H9 (cell line): ENCODE measurements around the gene CFAP46. TPM values are rescaled to one million over a fixed set of nuclear protein-coding genes. Genes with fewer than 3 reads are reported as not detected.

Source experiments
- DNase-seq: peaks from one replicate; pipeline ENCODE4 v3.0.0-alpha.2; 2017
- H2AFZ ChIP-seq: one replicate; pipeline ENCODE4 v1.6.1; 2013; ENCODE audit warnings: mild to moderate bottlenecking, low read length, control low read depth, moderate library complexity
- H2AK5ac ChIP-seq: 2 replicates; pipeline ENCODE4 v1.6.1; 2013; ENCODE audit warnings: low read length, control low read depth, mixed read lengths; ENCODE audit not compliant: insufficient read length
- H2BK120ac ChIP-seq: one replicate; pipeline ENCODE4 v1.6.1; 2013; ENCODE audit warnings: low read depth, mild to moderate bottlenecking, low read length, control low read depth, inconsistent platforms; ENCODE audit not compliant: poor library complexity, severe bottlenecking
- H2BK12ac ChIP-seq: 2 replicates; pipeline ENCODE4 v1.6.1; 2013; ENCODE audit warnings: low read length, control low read depth, mixed read lengths, low read depth; ENCODE audit not compliant: insufficient read length
- H2BK15ac ChIP-seq: 2 replicates; pipeline ENCODE4 v1.6.1; 2013; ENCODE audit warnings: low read depth, low read length, control low read depth
- H2BK20ac ChIP-seq: one replicate; pipeline ENCODE4 v1.6.1; 2013; ENCODE audit warnings: low read depth, mild to moderate bottlenecking, low read length, control low read depth, inconsistent platforms; ENCODE audit not compliant: poor library complexity, severe bottlenecking
- H2BK5ac ChIP-seq: 2 replicates; pipeline ENCODE4 v1.6.1; 2013; ENCODE audit warnings: low read length, control low read depth, mixed read lengths; ENCODE audit not compliant: insufficient read length
- H3K14ac ChIP-seq: 2 replicates; pipeline ENCODE4 v1.6.1; 2013; ENCODE audit warnings: low read length, control low read depth; ENCODE audit not compliant: insufficient read depth
- H3K18ac ChIP-seq: 2 replicates; pipeline ENCODE4 v1.6.1; 2013; ENCODE audit warnings: low read depth, mild to moderate bottlenecking, mixed read lengths, low read length, control low read depth; ENCODE audit not compliant: insufficient read length
- H3K23ac ChIP-seq: 2 replicates; pipeline ENCODE4 v1.6.1; 2013; ENCODE audit warnings: low read length, control low read depth, mixed read lengths, low read depth; ENCODE audit not compliant: insufficient read length
- H3K23me2 ChIP-seq: 2 replicates; pipeline ENCODE4 v1.6.1; 2013; ENCODE audit warnings: low read depth, mild to moderate bottlenecking, mixed read lengths, low read length, control low read depth; ENCODE audit not compliant: insufficient read length, poor library complexity, severe bottlenecking
- H3K27ac ChIP-seq: 2 replicates; pipeline ENCODE4 v1.5.1; 2013; ENCODE audit warnings: low read length, control low read depth, mixed read lengths, low read depth; ENCODE audit not compliant: insufficient read length
- H3K27me3 ChIP-seq: 2 replicates; pipeline ENCODE4 v1.6.1; 2013; ENCODE audit warnings: low read length, control low read depth, inconsistent platforms; ENCODE audit not compliant: insufficient read depth
- H3K4ac ChIP-seq: 2 replicates; pipeline ENCODE4 v1.6.1; 2013; ENCODE audit warnings: low read depth, mild to moderate bottlenecking, control low read depth, inconsistent platforms, low read length, moderate library complexity
- H3K4me1 ChIP-seq: 2 replicates; pipeline ENCODE4 v1.6.1; 2013; ENCODE audit warnings: low read length, control low read depth, inconsistent platforms; ENCODE audit not compliant: insufficient read depth
- H3K4me2 ChIP-seq: 2 replicates; pipeline ENCODE4 v1.6.1; 2013; ENCODE audit warnings: low read length, control low read depth, mixed read lengths; ENCODE audit not compliant: insufficient read length, insufficient read depth
- H3K56ac ChIP-seq: 2 replicates; pipeline ENCODE4 v1.6.1; 2013; ENCODE audit warnings: low read depth, mild to moderate bottlenecking, mixed read lengths, low read length, control low read depth; ENCODE audit not compliant: insufficient read length
- H3K79me1 ChIP-seq: 2 replicates; pipeline ENCODE4 v1.6.1; 2013; ENCODE audit warnings: low read depth, mild to moderate bottlenecking, moderate library complexity, low read length, control low read depth, inconsistent platforms; ENCODE audit not compliant: insufficient read depth, poor library complexity, severe bottlenecking
- H3K79me2 ChIP-seq: 2 replicates; pipeline ENCODE4 v1.6.1; 2013; ENCODE audit warnings: low read length, control low read depth, inconsistent platforms; ENCODE audit not compliant: insufficient read depth
- H3K9ac ChIP-seq: 2 replicates; pipeline ENCODE4 v1.6.1; 2013; ENCODE audit warnings: low read length, control low read depth, mixed read lengths; ENCODE audit not compliant: insufficient read length; ENCODE audit errors: extremely low read depth
- H3K9me3 ChIP-seq: one replicate; pipeline ENCODE4 v1.6.1; 2013; ENCODE audit warnings: low read depth, low read length, inconsistent platforms; ENCODE audit not compliant: control insufficient read depth
- H3T11ph ChIP-seq: one replicate; pipeline ENCODE4 v1.6.1; 2013; ENCODE audit warnings: mild to moderate bottlenecking, low read length, control low read depth, inconsistent platforms
- H4K20me1 ChIP-seq: one replicate; pipeline ENCODE4 v1.6.1; 2013; ENCODE audit not compliant: control insufficient read depth, insufficient read length, insufficient read depth
- H4K5ac ChIP-seq: 2 replicates; pipeline ENCODE4 v1.6.1; 2013; ENCODE audit warnings: low read depth, mild to moderate bottlenecking, mixed read lengths, low read length, control low read depth; ENCODE audit not compliant: insufficient read length
- H4K8ac ChIP-seq: replicated peaks from 2 replicates; pipeline ENCODE4 v1.6.1; 2013; ENCODE audit warnings: low read length, control low read depth, mixed read lengths, low read depth; ENCODE audit not compliant: insufficient read length
- H4K91ac ChIP-seq: 2 replicates; pipeline ENCODE4 v1.6.1; 2013; ENCODE audit warnings: low read depth, mild to moderate bottlenecking, moderate library complexity, mixed read lengths, low read length, control low read depth; ENCODE audit not compliant: insufficient read length
- H3K27ac Mint-ChIP-seq, 3 experiments: 2 replicates in 2 of 3; 3 replicates in 1 of 3; pipeline ENCODE4 v1.8.0; 2020 to 2021; ENCODE audit warnings: mixed read lengths in 3 of 3, mild to moderate bottlenecking in 1 of 3, moderate library complexity in 1 of 3
- H3K27me3 Mint-ChIP-seq: 2 replicates; pipeline ENCODE4 v1.8.0; 2021; ENCODE audit warnings: low read depth, mild to moderate bottlenecking, moderate library complexity, mixed read lengths
- H3K36me3 Mint-ChIP-seq, 3 experiments: 2 replicates in 2 of 3; 3 replicates in 1 of 3; pipeline ENCODE4 v1.8.0; 2020 to 2021; ENCODE audit warnings: low read depth in 3 of 3, mixed read lengths in 3 of 3; ENCODE audit not compliant: insufficient read depth in 1 of 3
- H3K4me1 Mint-ChIP-seq, 2 experiments: 2 replicates each; pipeline ENCODE4 v1.8.0; 2020; ENCODE audit warnings: mixed read lengths in 2 of 2
- H3K4me3 Mint-ChIP-seq, 2 experiments: 2 replicates in 1 of 2; 3 replicates in 1 of 2; pipeline ENCODE4 v1.8.0; 2020 to 2021; ENCODE audit warnings: mild to moderate bottlenecking in 2 of 2, mixed read lengths in 2 of 2, moderate library complexity in 1 of 2
- H3K9me3 Mint-ChIP-seq, 2 experiments: 2 replicates in 1 of 2; 3 replicates in 1 of 2; pipeline ENCODE4 v1.8.0; 2020; ENCODE audit warnings: mild to moderate bottlenecking in 2 of 2, mixed read lengths in 2 of 2, moderate library complexity in 1 of 2
- CTCF ChIP-seq: fragments of 200-600 bp; sonication (generic); conservative IDR thresholded peaks from 3 replicates; pipeline ENCODE4 v1.8.0; 2021; ENCODE audit warnings: antibody characterized with exemption, mild to moderate bottlenecking
- WGBS: extraction: QIAGEN DNeasy Blood & Tissue Kit; methylation state at CpG from one replicate; pipeline ENCODE4 v1.1.7; 2013; ENCODE audit warnings: missing lambda C conversion rate, low lambda C conversion rate, mixed read lengths; ENCODE audit not compliant: insufficient read length; ENCODE audit errors: extremely low coverage; 5-methylcytosine and 5-hydroxymethylcytosine counted together
- total RNA-seq: library from RNA; stranded (reverse); gene quantifications from 2 replicates; pipeline ENCODE4 v1.2.1, GENCODE V29; 2021

The CFAP46 gene
- total RNA-seq, 1 experiment from 2014 or later, result 3.1 TPM

GRCh38 chr10:132939378-132939955 lies 2.9 kb downstream of the CFAP46 start:
- no peaks in the 10 kb centered on the region for H3K9me3 Mint-ChIP-seq
- H2BK5ac ChIP-seq, result no peak overlapping the region
- no peak overlapping the region for H2AK5ac ChIP-seq
- H3K79me1 ChIP-seq, result no peaks in the 10 kb centered on the region
- no peak overlapping the region for H2AFZ ChIP-seq
- WGBS, result no CpG with 5 or more reads among the region's 15 CpGs
- no peak overlapping the region for H3K23ac ChIP-seq
- no peak overlapping the region for H3K56ac ChIP-seq
- H3K9me3 ChIP-seq, result no peaks in the 10 kb centered on the region
- no peak overlapping the region for H3K4me3 Mint-ChIP-seq
- no peak overlapping the region for H3K4ac ChIP-seq
- no peak overlapping the region for H3T11ph ChIP-seq
- no peaks in the 10 kb centered on the region; a peak in 1 of 7 replicates for H3K36me3 Mint-ChIP-seq
- no peaks in the 10 kb centered on the region for H3K79me2 ChIP-seq
- H3K18ac ChIP-seq, result no peak overlapping the region
- H3K14ac ChIP-seq, result no peak overlapping the region
- no peak overlapping the region for H4K91ac ChIP-seq
- no peak overlapping the region for H4K8ac ChIP-seq
- no peak overlapping the region for H2BK120ac ChIP-seq
- H3K27ac Mint-ChIP-seq, result peak overlapping the region in 1 of 3 experiments; percentile 83; a peak in 1 of 7 replicates
- no peak overlapping the region for H4K5ac ChIP-seq
- no peak for DNase-seq
- H3K4me1 ChIP-seq, result no peaks in the 10 kb centered on the region
- no peak overlapping the region for H2BK15ac ChIP-seq
- no peak overlapping the region for H3K27ac ChIP-seq
- H3K23me2 ChIP-seq, result no peaks in the 10 kb centered on the region
- no peak overlapping the region for H3K9ac ChIP-seq
- peaks cover 16% of the 10 kb centered on the region for H3K27me3 Mint-ChIP-seq
- no peak overlapping the region for H3K4me2 ChIP-seq
- H2BK20ac ChIP-seq, result no peak overlapping the region
- H3K27me3 ChIP-seq, result no peaks in the 10 kb centered on the region
- TF ChIP-seq CTCF, result no peak
- peaks cover 7 to 13% of the 10 kb centered on the region in 2 experiments for H3K4me1 Mint-ChIP-seq
- no peaks in the 10 kb centered on the region for H4K20me1 ChIP-seq
- no peak overlapping the region for H2BK12ac ChIP-seq
